Vagina (tissue), 2 donors: ENCODE measurements around the gene HAUS7.

Source experiments
- CTCF ChIP-seq, 3 experiments: fragments of 450-650 bp in 2 of 3; fragments of 200-600 bp in 1 of 3; sonication (generic) in 1 of 3; IDR thresholded peaks; one replicate each; pipeline ENCODE4 v1.5.1; 2017 to 2019; ENCODE audit warnings: antibody characterized with exemption in 3 of 3, mild to moderate bottlenecking in 2 of 3, moderate library complexity in 2 of 3
- POLR2A ChIP-seq, 2 donors: fragments of 450-650 bp; IDR thresholded peaks; one replicate each; pipeline ENCODE4 v1.6.1; 2017; ENCODE audit warnings: antibody characterized with exemption in 2 of 2, mild to moderate bottlenecking in 2 of 2, moderate library complexity in 2 of 2

- TF ChIP-seq POLR2A (IDR thresholded peaks at IDR 0.05) (no peak), CTCF (IDR thresholded peaks at IDR 0.05) (no peak)
These were observed 49.4 kb downstream of the HAUS7 start for GRCh38 chrX:153420851-153421599.
